Measurements from ENCODE around the gene COL25A1.
"Not testable (repeated sequence)": the region's sequence is repeated elsewhere in the genome, so short reads cannot be mapped to it uniquely, and the experiment has no call there.

The COL25A1 gene

GRCh38 chr4:109075621-109076020, 226.8 kb downstream of the COL25A1 start:
- no peak for DNase-seq (ENCODE audit: low read depth)
- no peak overlapping the region for H3K4me3 ChIP-seq (ENCODE audit: control insufficient read depth, low read depth, low read length)
- TF ChIP-seq, protein P1, sequence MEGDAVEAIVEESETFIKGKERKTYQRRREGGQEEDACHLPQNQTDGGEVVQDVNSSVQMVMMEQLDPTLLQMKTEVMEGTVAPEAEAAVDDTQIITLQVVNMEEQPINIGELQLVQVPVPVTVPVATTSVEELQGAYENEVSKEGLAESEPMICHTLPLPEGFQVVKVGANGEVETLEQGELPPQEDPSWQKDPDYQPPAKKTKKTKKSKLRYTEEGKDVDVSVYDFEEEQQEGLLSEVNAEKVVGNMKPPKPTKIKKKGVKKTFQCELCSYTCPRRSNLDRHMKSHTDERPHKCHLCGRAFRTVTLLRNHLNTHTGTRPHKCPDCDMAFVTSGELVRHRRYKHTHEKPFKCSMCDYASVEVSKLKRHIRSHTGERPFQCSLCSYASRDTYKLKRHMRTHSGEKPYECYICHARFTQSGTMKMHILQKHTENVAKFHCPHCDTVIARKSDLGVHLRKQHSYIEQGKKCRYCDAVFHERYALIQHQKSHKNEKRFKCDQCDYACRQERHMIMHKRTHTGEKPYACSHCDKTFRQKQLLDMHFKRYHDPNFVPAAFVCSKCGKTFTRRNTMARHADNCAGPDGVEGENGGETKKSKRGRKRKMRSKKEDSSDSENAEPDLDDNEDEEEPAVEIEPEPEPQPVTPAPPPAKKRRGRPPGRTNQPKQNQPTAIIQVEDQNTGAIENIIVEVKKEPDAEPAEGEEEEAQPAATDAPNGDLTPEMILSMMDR (conservative IDR thresholded peaks at IDR 0.05; ENCODE audit: control insufficient read depth, insufficient read depth, low read depth, low read length) = no peak

DNA sequence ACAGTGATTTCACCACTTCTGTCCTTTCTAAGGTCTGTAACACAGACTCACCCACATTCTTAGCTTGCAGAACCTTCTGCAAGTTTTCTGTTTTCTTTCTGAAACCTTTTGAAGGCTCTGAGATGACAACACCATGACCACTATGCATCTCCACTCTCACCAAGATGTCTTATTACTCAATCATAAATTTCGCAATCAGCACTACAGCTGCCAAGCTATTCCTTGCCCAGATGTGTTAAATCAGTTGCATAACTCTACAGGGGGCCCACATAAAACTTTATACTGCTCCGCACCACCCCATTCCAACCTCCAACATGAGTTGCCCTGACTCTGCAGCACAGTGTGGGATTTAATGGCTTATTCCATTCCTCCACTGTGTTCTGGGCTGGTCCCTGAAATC, 229.9 kb downstream of the COL25A1 start:
- no peak overlapping the region for H3K4me3 ChIP-seq (ENCODE audit: control insufficient read depth, low read depth, low read length)
- TF ChIP-seq, protein P1 (conservative IDR thresholded peaks at IDR 0.05; ENCODE audit: control insufficient read depth, insufficient read depth, low read depth, low read length) = no peak
- DNase-seq (ENCODE audit: low read depth) = peak; percentile 95

DNA sequence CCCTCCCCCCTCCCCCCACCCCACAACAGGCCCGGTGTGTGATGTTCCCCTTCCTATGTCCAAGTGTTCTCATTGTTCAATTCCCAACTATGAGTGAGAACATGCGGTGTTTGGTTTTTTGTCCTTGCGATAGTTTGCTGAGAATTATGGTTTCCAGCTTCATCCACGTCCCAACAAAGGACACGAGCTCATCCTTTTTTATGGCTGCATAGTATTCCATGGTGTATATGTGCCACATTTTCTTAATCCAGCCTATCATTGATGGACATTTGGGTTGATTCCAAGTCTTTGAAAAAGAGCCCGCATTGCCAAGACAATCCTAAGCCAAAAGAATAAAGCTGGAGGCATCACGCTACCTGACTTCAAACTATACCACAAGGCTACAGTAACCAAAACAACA, 231.8 kb downstream of the COL25A1 start:
- H3K4me3 ChIP-seq (ENCODE audit: control insufficient read depth, low read depth, low read length); DNase-seq (ENCODE audit: low read depth): not testable (repeated sequence)

- peak; percentile 75 for DNase-seq (ENCODE audit: low read depth)
- TF ChIP-seq, protein P1 (conservative IDR thresholded peaks at IDR 0.05; ENCODE audit: control insufficient read depth, insufficient read depth, low read depth, low read length) = no peak
- no peak overlapping the region for H3K4me3 ChIP-seq (ENCODE audit: control insufficient read depth, low read depth, low read length)
Measured at GRCh38 chr4:109067508-109068235, 234.8 kb downstream of the COL25A1 start.

GRCh38 chr4:109065006-109065405, 237.5 kb downstream of the COL25A1 start:
- no peak for DNase-seq (ENCODE audit: low read depth)
- no peak overlapping the region for H3K4me3 ChIP-seq (ENCODE audit: control insufficient read depth, low read depth, low read length)
- TF ChIP-seq, protein P1 (conservative IDR thresholded peaks at IDR 0.05; ENCODE audit: control insufficient read depth, insufficient read depth, low read depth, low read length) = no peak

DNA sequence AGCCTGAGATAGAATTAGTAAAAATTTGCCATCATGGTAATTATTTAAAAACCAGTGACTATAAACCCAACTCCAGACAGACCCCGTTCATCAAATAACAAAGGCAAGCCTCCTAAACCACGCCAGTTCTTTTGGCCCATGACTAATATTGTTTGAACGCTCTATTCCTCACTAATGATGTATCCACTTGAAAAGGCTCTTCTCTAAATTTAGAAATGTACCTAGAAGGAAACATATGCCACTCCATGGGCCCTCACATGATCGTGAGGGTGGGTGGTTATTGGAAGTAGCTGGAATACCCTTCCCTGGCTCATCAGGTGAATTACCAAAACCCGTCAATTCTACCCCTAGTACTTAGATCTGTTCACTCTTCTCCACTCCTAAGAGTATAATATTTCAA, 249.2 kb downstream of the COL25A1 start:
- DNase-seq (ENCODE audit: low read depth) = no peak
- TF ChIP-seq, protein P1 (conservative IDR thresholded peaks at IDR 0.05; ENCODE audit: control insufficient read depth, insufficient read depth, low read depth, low read length) = no peak
- H3K4me3 ChIP-seq (ENCODE audit: control insufficient read depth, low read depth, low read length) = no peak overlapping the region

- TF ChIP-seq, protein P1 (conservative IDR thresholded peaks at IDR 0.05; ENCODE audit: control insufficient read depth, insufficient read depth, low read depth, low read length) = no peak
- no peak for DNase-seq (ENCODE audit: low read depth)
- no peak overlapping the region for H3K4me3 ChIP-seq (ENCODE audit: control insufficient read depth, low read depth, low read length)
Measured at GRCh38 chr4:109052821-109053220, 249.6 kb downstream of the COL25A1 start.

Data from fibroblast of mammary gland (primary cell).